Hepatocyte (in vitro differentiated cells): ENCODE measurements around the gene GLDN. TPM values are rescaled to one million over a fixed set of nuclear protein-coding genes. Genes with fewer than 3 reads are reported as not detected.

Source experiments
- DNase-seq: peaks from one replicate; pipeline ENCODE4 v3.0.0-alpha.2; 2016; ENCODE audit warnings: low spot score
- H2AFZ ChIP-seq: fragments of 200-600 bp; sonication (generic); 2 replicates; pipeline ENCODE4 v1.6.0; 2016; ENCODE audit warnings: antibody characterized with exemption, mild to moderate bottlenecking
- H3K27ac ChIP-seq: fragments of 200-600 bp; sonication (generic); 2 replicates; pipeline ENCODE4 v1.5.1; 2016; ENCODE audit warnings: mild to moderate bottlenecking
- H3K27me3 ChIP-seq: fragments of 200-600 bp; sonication (generic); 2 replicates; pipeline ENCODE4 v1.6.1; 2016
- H3K36me3 ChIP-seq: fragments of 200-600 bp; sonication (generic); replicated peaks from 2 replicates; pipeline ENCODE4 v1.5.1; 2016; ENCODE audit warnings: low read depth; ENCODE audit not compliant: insufficient read depth
- H3K4me1 ChIP-seq: fragments of 200-600 bp; sonication (generic); 2 replicates; pipeline ENCODE4 v1.5.1; 2016; ENCODE audit warnings: mild to moderate bottlenecking, moderate library complexity; ENCODE audit not compliant: insufficient read depth
- H3K4me2 ChIP-seq: fragments of 200-600 bp; sonication (generic); 2 replicates; pipeline ENCODE4 v1.6.0; 2016
- H3K4me3 ChIP-seq: fragments of 200-600 bp; sonication (generic); 2 replicates; pipeline ENCODE4 v1.5.1; 2016; ENCODE audit warnings: mild to moderate bottlenecking
- H3K79me2 ChIP-seq: fragments of 200-600 bp; sonication (generic); 2 replicates; pipeline ENCODE4 v1.6.0; 2017; ENCODE audit warnings: mild to moderate bottlenecking
- H3K9me2 ChIP-seq: fragments of 200-600 bp; sonication (generic); replicated peaks from 2 replicates; pipeline ENCODE4 v1.6.0; 2017; ENCODE audit warnings: mild to moderate bottlenecking; ENCODE audit not compliant: insufficient read depth
- H3K9me3 ChIP-seq: fragments of 200-600 bp; sonication (generic); 2 replicates; pipeline ENCODE4 v1.5.1; 2016; ENCODE audit warnings: low read depth, mild to moderate bottlenecking
- H4K20me1 ChIP-seq: fragments of 200-600 bp; sonication (generic); 2 replicates; pipeline ENCODE4 v1.6.0; 2016; ENCODE audit warnings: mild to moderate bottlenecking; ENCODE audit not compliant: insufficient read depth, poor library complexity, severe bottlenecking
- CTCF ChIP-seq: fragments of 200-600 bp; sonication (generic); IDR thresholded peaks from 2 replicates; pipeline ENCODE4 v1.5.1; 2016; ENCODE audit warnings: antibody characterized with exemption, mild to moderate bottlenecking; ENCODE audit not compliant: poor library complexity
- EZH2 ChIP-seq: fragments of 200-600 bp; sonication (generic); IDR thresholded peaks from 2 replicates; pipeline ENCODE4 v1.6.1; 2016; ENCODE audit warnings: antibody characterized with exemption, mild to moderate bottlenecking, borderline replicate concordance
- EZH2phosphoT487 ChIP-seq: fragments of 200-600 bp; sonication (generic); IDR thresholded peaks from one replicate; pipeline ENCODE4 v1.6.1; 2018; ENCODE audit warnings: antibody characterized with exemption, mild to moderate bottlenecking, low read depth, moderate library complexity; ENCODE audit not compliant: unreplicated experiment, severe bottlenecking
- WGBS: methylation state at CpG from one replicate; pipeline ENCODE4 v1.1.6; 2016; ENCODE audit warnings: low lambda C conversion rate; ENCODE audit errors: missing lambda C conversion rate; 5-methylcytosine and 5-hydroxymethylcytosine counted together
- polyA plus RNA-seq: library from polyadenylated mRNA; unstranded; fragments of >200 nt; fragmentation: Nextera tagmentation; extraction: Ambion mirVana; gene quantifications from 2 replicates; pipeline ENCODE4 v1.2.1, GENCODE V29; 2016
- total RNA-seq: library from RNA; depleted of rRNA; stranded (reverse); fragments of >200 nt; gene quantifications from 2 replicates; pipeline ENCODE4 v1.2.3, GENCODE V29; 2014

Gene GLDN
- total and polyA plus RNA-seq, 2 experiments from 2014 or later: 0.07 to 1.8 TPM

- Histone ChIP-seq H3K4me1 (peaks cover 14% of the 10 kb centered on the region), H3K36me3 (no peaks in the 10 kb centered on the region), H3K27ac (no peak overlapping the region), H3K4me2 (no peak overlapping the region), H3K79me2 (no peaks in the 10 kb centered on the region), H3K27me3 (no peaks in the 10 kb centered on the region), H3K9me2 (no peaks in the 10 kb centered on the region), H3K4me3 (no peak overlapping the region), H4K20me1 (no peaks in the 10 kb centered on the region), H3K9me3 (no peaks in the 10 kb centered on the region), H2AFZ (no peak overlapping the region)
- TF ChIP-seq EZH2: no peak
- no peak for TF ChIP-seq CTCF
- TF ChIP-seq EZH2phosphoT487: no peak
- DNase-seq: no peak
- 79% methylated on average over 6 of the region's 6 CpGs for WGBS
Observed at GRCh38 chr15:51302480-51302879, 39.0 kb upstream of the GLDN start.

GRCh38 chr15:51303462-51303980, 37.9 kb upstream of the GLDN start:
- peak; percentile 18 for DNase-seq
- Histone ChIP-seq H3K36me3 (no peaks in the 10 kb centered on the region), H3K4me2 (no peak overlapping the region), H3K4me1 (peaks cover 14% of the 10 kb centered on the region), H3K4me3 (no peak overlapping the region), H3K27ac (peak overlapping the region; percentile 47), H3K79me2 (no peaks in the 10 kb centered on the region), H3K9me2 (no peaks in the 10 kb centered on the region), H2AFZ (no peak overlapping the region), H3K27me3 (no peaks in the 10 kb centered on the region), H3K9me3 (no peaks in the 10 kb centered on the region), H4K20me1 (no peaks in the 10 kb centered on the region)
- 61% methylated on average over 2 of the region's 2 CpGs for WGBS
- TF ChIP-seq EZH2 (no peak), EZH2phosphoT487 (no peak), CTCF (no peak)

- no peaks in the 10 kb centered on the region for H3K9me2 ChIP-seq
- no peak for DNase-seq
- H3K79me2 ChIP-seq: no peaks in the 10 kb centered on the region
- no peak overlapping the region for H3K27ac ChIP-seq
- H3K4me1 ChIP-seq: peaks cover 16% of the 10 kb centered on the region
- no peak overlapping the region for H3K4me3 ChIP-seq
- no peaks in the 10 kb centered on the region for H4K20me1 ChIP-seq
- H3K27me3 ChIP-seq: no peaks in the 10 kb centered on the region
- H3K4me2 ChIP-seq: no peak overlapping the region
- H2AFZ ChIP-seq: no peak overlapping the region
- no peak for TF ChIP-seq EZH2phosphoT487
- 96% methylated on average over 3 of the region's 3 CpGs for WGBS
- H3K36me3 ChIP-seq: no peaks in the 10 kb centered on the region
- no peaks in the 10 kb centered on the region for H3K9me3 ChIP-seq
Observed at GRCh38 chr15:51307325-51307724, 34.1 kb upstream of the GLDN start.

DNA sequence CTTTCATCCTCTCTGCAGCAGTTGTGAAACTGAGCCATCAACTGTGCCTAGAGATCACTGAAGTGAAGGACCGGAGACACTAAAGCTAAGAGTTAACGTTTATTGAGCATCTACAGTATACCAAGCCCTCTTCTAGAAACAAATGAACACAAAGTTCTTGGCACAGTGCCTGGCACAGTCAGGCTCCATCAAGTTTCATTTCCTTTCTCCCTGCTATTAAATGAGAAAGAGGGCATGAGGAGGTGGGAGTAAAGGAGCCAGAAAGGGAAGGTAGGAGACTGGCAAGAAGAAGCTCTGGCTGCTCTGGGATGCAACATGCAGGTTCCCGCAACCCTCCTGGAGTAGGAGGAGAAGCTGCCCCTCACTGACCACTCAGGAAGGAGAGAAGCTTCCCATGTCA, 33.6 kb upstream of the GLDN start:
- Histone ChIP-seq H3K4me1 (peaks cover 21% of the 10 kb centered on the region), H3K36me3 (no peaks in the 10 kb centered on the region), H2AFZ (no peak overlapping the region), H3K27ac (no peak overlapping the region), H3K4me2 (no peak overlapping the region), H3K9me3 (no peaks in the 10 kb centered on the region), H3K9me2 (no peaks in the 10 kb centered on the region), H3K79me2 (no peaks in the 10 kb centered on the region), H3K4me3 (no peak overlapping the region), H3K27me3 (no peaks in the 10 kb centered on the region), H4K20me1 (no peaks in the 10 kb centered on the region)
- DNase-seq: no peak
- 91% methylated on average over 3 of the region's 3 CpGs for WGBS
- TF ChIP-seq CTCF (no peak), EZH2 (no peak), EZH2phosphoT487 (no peak)
